LNCAP (cell line): Measurements from ENCODE around the gene CHMP4A.

Experiments used
- TF ChIP-seq, protein P1 (sequence below): fragments of 450-650 bp; IDR thresholded peaks from 2 replicates; pipeline ENCODE4 v1.5.1; 2017; ENCODE audit warnings: mild to moderate bottlenecking

The CHMP4A gene

GRCh38 chr14:24241829-24242443, 28.6 kb upstream of the CHMP4A start:
- TF ChIP-seq, protein P1, sequence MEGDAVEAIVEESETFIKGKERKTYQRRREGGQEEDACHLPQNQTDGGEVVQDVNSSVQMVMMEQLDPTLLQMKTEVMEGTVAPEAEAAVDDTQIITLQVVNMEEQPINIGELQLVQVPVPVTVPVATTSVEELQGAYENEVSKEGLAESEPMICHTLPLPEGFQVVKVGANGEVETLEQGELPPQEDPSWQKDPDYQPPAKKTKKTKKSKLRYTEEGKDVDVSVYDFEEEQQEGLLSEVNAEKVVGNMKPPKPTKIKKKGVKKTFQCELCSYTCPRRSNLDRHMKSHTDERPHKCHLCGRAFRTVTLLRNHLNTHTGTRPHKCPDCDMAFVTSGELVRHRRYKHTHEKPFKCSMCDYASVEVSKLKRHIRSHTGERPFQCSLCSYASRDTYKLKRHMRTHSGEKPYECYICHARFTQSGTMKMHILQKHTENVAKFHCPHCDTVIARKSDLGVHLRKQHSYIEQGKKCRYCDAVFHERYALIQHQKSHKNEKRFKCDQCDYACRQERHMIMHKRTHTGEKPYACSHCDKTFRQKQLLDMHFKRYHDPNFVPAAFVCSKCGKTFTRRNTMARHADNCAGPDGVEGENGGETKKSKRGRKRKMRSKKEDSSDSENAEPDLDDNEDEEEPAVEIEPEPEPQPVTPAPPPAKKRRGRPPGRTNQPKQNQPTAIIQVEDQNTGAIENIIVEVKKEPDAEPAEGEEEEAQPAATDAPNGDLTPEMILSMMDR, result no peak

DNA sequence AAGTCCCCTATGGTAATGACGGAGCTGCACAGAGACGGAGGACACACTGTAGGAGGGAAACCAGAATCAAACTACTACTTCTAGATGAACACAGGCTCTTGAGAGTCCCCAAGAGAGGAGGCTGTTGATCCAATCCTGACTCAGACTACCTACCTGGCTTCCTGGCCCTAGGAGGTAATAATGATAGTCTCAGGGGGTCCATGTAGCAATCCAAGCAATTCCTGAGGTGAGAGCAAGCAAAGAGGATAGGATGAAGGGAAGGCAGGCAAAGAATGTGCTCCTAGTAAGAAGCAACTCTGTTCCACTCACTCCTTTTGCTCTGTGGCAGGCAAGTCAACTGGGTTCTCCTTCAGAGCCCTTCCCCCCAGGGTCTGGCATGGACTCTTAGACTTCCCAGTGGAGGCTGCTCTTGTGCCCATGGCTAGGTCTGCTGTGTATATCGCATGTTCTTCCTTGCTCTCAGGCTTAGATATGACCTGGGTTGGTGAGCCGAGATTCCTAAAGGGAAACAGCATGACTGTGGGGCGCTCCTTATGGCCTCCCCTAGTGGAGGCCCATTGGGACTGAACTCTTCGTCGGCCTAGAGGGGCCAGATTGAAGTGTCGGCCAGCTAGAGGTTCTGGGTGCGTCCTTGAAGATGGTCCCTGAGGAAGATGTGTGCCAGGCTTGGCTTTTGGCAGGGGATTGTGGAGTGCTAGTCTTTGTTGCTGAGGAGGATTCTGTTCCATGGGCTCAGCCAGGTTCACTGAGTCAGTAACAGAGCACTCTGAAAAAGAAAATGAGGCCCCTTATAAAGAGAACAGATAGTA, 27.0 kb upstream of the CHMP4A start:
- TF ChIP-seq, protein P1, result no peak

GRCh38 chr14:24238527-24239037, 25.3 kb upstream of the CHMP4A start:
- TF ChIP-seq, protein P1, result no peak

GRCh38 chr14:24238123-24238522, 24.8 kb upstream of the CHMP4A start:
- TF ChIP-seq, protein P1, result no peak

- TF ChIP-seq, protein P1, result no peak
Measured at GRCh38 chr14:24237463-24237955, 24.2 kb upstream of the CHMP4A start.

DNA sequence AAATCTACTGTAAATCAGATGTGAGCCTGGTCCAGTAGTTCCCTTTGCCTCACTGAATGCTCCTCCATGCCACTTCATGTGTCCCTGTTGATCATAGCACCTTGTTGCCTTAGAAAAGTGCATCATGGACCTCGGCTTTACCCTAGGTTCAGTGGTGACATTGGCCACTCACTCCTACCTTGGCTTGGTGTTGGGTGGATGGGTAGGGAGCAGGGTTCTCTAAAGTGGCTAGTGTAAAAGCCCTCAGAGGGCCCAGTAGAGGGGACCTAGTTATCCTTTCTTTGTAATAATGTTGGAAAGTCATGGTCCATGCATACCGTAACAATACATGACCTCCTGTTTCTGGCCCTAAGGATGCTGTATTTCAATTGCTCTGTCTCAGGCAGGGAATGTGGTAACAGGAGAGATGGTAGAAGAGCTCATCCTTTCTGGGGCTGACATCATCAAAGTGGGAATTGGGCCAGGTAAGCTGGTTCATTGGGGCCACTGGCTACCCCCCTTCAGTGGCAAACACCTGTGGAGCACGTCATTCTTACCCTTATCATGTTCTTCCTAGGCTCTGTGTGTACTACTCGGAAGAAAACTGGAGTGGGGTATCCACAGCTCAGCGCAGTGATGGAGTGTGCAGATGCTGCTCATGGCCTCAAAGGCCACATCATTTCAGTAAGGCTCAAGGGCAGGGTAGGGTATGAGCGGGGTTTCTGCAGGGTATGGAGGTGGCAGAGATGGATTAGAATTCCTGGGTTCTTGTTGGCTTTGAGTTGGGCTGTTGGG, 23.6 kb upstream of the CHMP4A start:
- TF ChIP-seq, protein P1, result no peak
